A549 (cell line): ENCODE data around the gene RCAN2. TPM values are rescaled to one million over a fixed set of nuclear protein-coding genes. Genes with fewer than 3 reads are reported as not detected.

Source experiments
- ATAC-seq, 2 experiments: fragments of 200-7000 bp in 1 of 2; fragments of >200 bp in 1 of 2; cut with Nextera tagmentation in 1 of 2; cut with Tn5 transposase in 1 of 2; 3 replicates each; pipeline versions ENCODE4 v1.8.0 to v1.9.1; 2018 to 2020; ENCODE audit warnings: mild to moderate bottlenecking in 1 of 2, moderate library complexity in 1 of 2
- CTCF ChIA-PET: fragments of 300-600 bp; sonication (Branson Sonifier 250); formaldehyde crosslinking; extraction: SDS; loops from one replicate; lab custom pipeline; 2021; ENCODE audit warnings: antibody characterized with exemption, inconsistent platforms; lab: Yijun Ruan, JAX
- POLR2A ChIA-PET: fragments of 350-600 bp; formaldehyde crosslinking; extraction: SDS; loops from one replicate; lab custom pipeline; 2021; ENCODE audit warnings: antibody characterized with exemption, inconsistent platforms; lab: Yijun Ruan, JAX
- DNase-seq, 2 experiments: peaks; one replicate each; pipeline versions ENCODE4 v3.0.0 to v3.0.0-alpha.2; 2011 to 2016; ENCODE audit warnings: low read depth in 1 of 2, low spot score in 1 of 2
- FAIRE-seq: peaks from 2 replicates; lab custom pipeline; 2011; peaks lifted over from hg19 to GRCh38; lab: Jason Lieb, UNC
- H3K27ac ChIP-seq, 2 experiments: fragments of >200 bp; sonication (Bioruptor Twin); formaldehyde crosslinking; 3 replicates each; pipeline ENCODE4 v1.5.1; 2016 to 2017
- H3K4me1 ChIP-seq: fragments of >200 bp; sonication (Bioruptor Twin); formaldehyde crosslinking; 3 replicates; pipeline ENCODE4 v1.6.1; 2016
- H3K4me2 ChIP-seq: fragments of >200 bp; sonication (Bioruptor Twin); formaldehyde crosslinking; 3 replicates; pipeline ENCODE4 v1.6.1; 2016
- H3K4me3 ChIP-seq: fragments of >200 bp; sonication (Bioruptor Twin); formaldehyde crosslinking; 3 replicates; pipeline ENCODE4 v1.5.1; 2016
- H3K9me3 ChIP-seq: fragments of >200 bp; sonication (Bioruptor Twin); formaldehyde crosslinking; 3 replicates; pipeline ENCODE4 v1.6.1; 2016
- CBX2 ChIP-seq: fragments of 200-600 bp; sonication (generic); IDR thresholded peaks from 2 replicates; pipeline ENCODE4 v1.6.1; 2016; ENCODE audit warnings: low read depth, mild to moderate bottlenecking, borderline replicate concordance
- CHD2 ChIP-seq: fragments of 150-350 bp; IDR thresholded peaks from 2 replicates; pipeline ENCODE4 v1.6.1; 2014; ENCODE audit warnings: low read length; ENCODE audit not compliant: partially characterized antibody
- EHMT2 ChIP-seq: fragments of 200-600 bp; sonication (generic); IDR thresholded peaks from 2 replicates; pipeline ENCODE4 v1.6.1; 2016; ENCODE audit warnings: antibody characterized with exemption, low read depth, mild to moderate bottlenecking, moderate library complexity
- EP300 ChIP-seq, 2 experiments: fragments of >200 bp; sonication (Bioruptor Twin); formaldehyde crosslinking; IDR thresholded peaks; 2 replicates in 1 of 2; 3 replicates in 1 of 2; pipeline ENCODE4 v1.6.1; 2016 to 2017
- FOSL2 ChIP-seq, 2 experiments: fragments of 450-650 bp in 1 of 2; fragments of >200 bp in 1 of 2; sonication (Bioruptor Twin) in 1 of 2; formaldehyde crosslinking; IDR thresholded peaks; 2 replicates each; pipeline versions ENCODE4 v1.5.0 to v1.6.1; 2016 to 2020; ENCODE audit warnings: mild to moderate bottlenecking in 1 of 2, moderate library complexity in 1 of 2
- HMGXB4 ChIP-seq: fragments of 250-450 bp; sonication (Bioruptor Pico); IDR thresholded peaks from 2 replicates; pipeline ENCODE4 v1.5.0; 2021; ENCODE audit warnings: mild to moderate bottlenecking, moderate library complexity, borderline replicate concordance
- HOXB5 ChIP-seq: fragments of 250-450 bp; sonication (Bioruptor Pico); IDR thresholded peaks from 2 replicates; pipeline ENCODE4 v1.5.0; 2020; ENCODE audit warnings: mild to moderate bottlenecking, moderate library complexity
- JUN ChIP-seq, 2 experiments: fragments of >200 bp; sonication (Bioruptor Twin); formaldehyde crosslinking; IDR thresholded peaks; 2 replicates in 1 of 2; 3 replicates in 1 of 2; pipeline ENCODE4 v1.6.1; 2016 to 2017
- KDM5A ChIP-seq: fragments of 200-600 bp; sonication (generic); IDR thresholded peaks from 2 replicates; pipeline ENCODE4 v1.6.1; 2016; ENCODE audit warnings: antibody characterized with exemption, mild to moderate bottlenecking
- MYC ChIP-seq: IDR thresholded peaks from 2 replicates; pipeline ENCODE4 v1.6.1; 2012; ENCODE audit warnings: mild to moderate bottlenecking, inconsistent platforms, low read length, improper control_type of control experiment, borderline replicate concordance
- NR3C1 ChIP-seq: fragments of >200 bp; sonication (Bioruptor Twin); formaldehyde crosslinking; IDR thresholded peaks from 3 replicates; pipeline ENCODE4 v1.6.1; 2017
- PBX3 ChIP-seq: IDR thresholded peaks from 2 replicates; pipeline ENCODE4 v1.6.1; 2012
- RAD21 ChIP-seq, 2 experiments: fragments of >200 bp in 1 of 2; sonication (Bioruptor Twin) in 1 of 2; formaldehyde crosslinking in 1 of 2; IDR thresholded peaks in 1 of 2; conservative IDR thresholded peaks in 1 of 2; 2 replicates in 1 of 2; 3 replicates in 1 of 2; pipeline ENCODE4 v1.6.1; 2012 to 2018; ENCODE audit warnings: inconsistent platforms in 1 of 2
- RARB ChIP-seq: fragments of 250-450 bp; sonication (Bioruptor Pico); IDR thresholded peaks from 2 replicates; pipeline ENCODE4 v1.8.0; 2021; ENCODE audit warnings: mild to moderate bottlenecking, moderate library complexity
- RFX5 ChIP-seq: fragments of 450-650 bp; IDR thresholded peaks from 2 replicates; pipeline ENCODE4 v1.7.1; 2014; ENCODE audit warnings: antibody characterized with exemption, mild to moderate bottlenecking, moderate library complexity
- TFCP2L1 ChIP-seq: fragments of 250-450 bp; sonication (Bioruptor Pico); IDR thresholded peaks from 2 replicates; pipeline ENCODE4 v1.5.0; 2021; ENCODE audit warnings: mild to moderate bottlenecking
- TP53 ChIP-seq: fragments of 250-450 bp; sonication (Bioruptor Pico); IDR thresholded peaks from 2 replicates; pipeline ENCODE4 v1.5.0; 2021; ENCODE audit warnings: mild to moderate bottlenecking, moderate library complexity
- ZSCAN20 ChIP-seq: fragments of 250-450 bp; sonication (Bioruptor Pico); IDR thresholded peaks from 2 replicates; pipeline ENCODE4 v1.8.0; 2022; ENCODE audit warnings: mild to moderate bottlenecking, moderate library complexity
- WGBS: methylation state at CpG from one replicate; pipeline ENCODE4 v1.1.6; 2017; ENCODE audit errors: missing lambda C conversion rate; 5-methylcytosine and 5-hydroxymethylcytosine counted together
- polyA plus RNA-seq, 4 experiments: library from polyadenylated mRNA; depleted of rRNA in 3 of 4; stranded (reverse); fragments of >200 nt; fragmentation: RNase III in 1 of 4; extraction: RNeasy Plus Mini Kit Qiagen cat#74134 plus additional on column Dnase treatment in 1 of 4; gene quantifications; 2 replicates in 3 of 4; 3 replicates in 1 of 4; pipeline ENCODE4 v1.2.3, GENCODE V29; 2011 to 2017
- TF ChIP-seq, protein P1 (sequence below): fragments of >200 bp; sonication (Bioruptor Twin); formaldehyde crosslinking; IDR thresholded peaks from 3 replicates; pipeline ENCODE4 v1.6.1; 2016

The RCAN2 gene
- polyA plus RNA-seq, 2 of the 4 experiments (the other 2 are of a cell fraction): not detected

GRCh38 chr6:46473881-46474280, 17.4 kb downstream of the RCAN2 start:
- H3K9me3 ChIP-seq: no peaks in the 10 kb centered on the region
- ATAC-seq (no peak), DNase-seq (no peak), FAIRE-seq (no peak)
- no peak overlapping the region for H3K4me2 ChIP-seq
- no peak overlapping the region for H3K4me3 ChIP-seq
- ChIA-PET CTCF (interaction anchor here (1.3 kb wide), 1 partner anchor 37 kb away, joined by 3 read pairs; no protein-coding TSS in a partner anchor), POLR2A (no interaction called here)
- TF ChIP-seq EP300 (IDR thresholded peaks at IDR 0.05) (no peak), FOSL2 (IDR thresholded peaks at IDR 0.05) (no peak), FOSL2 (CRISPR knock-in tag; IDR thresholded peaks at IDR 0.05) (no peak), MYC (no peak)
- no peaks in the 10 kb centered on the region for H3K4me1 ChIP-seq
- no peak overlapping the region for H3K27ac ChIP-seq

DNA sequence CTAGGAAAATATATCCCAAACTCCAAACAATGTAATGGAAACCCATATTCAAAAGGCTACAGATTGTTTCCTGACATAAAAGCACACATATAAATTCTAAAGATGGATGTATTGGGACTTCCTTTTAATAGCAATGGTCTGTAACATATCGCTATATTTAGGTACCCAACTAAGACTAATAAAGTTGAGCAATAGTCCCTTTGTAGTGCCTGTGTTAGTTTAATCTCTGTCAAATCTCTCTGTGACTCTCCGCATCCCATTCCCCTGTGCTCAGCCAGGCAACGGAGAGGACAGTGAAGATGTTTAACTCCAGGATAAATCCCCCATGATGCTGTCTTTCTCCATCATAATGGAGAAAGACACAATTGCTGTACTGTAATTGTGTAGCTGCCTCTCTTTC, 19.0 kb downstream of the RCAN2 start:
- Histone ChIP-seq H3K4me3 (no peak overlapping the region), H3K27ac (no peak overlapping the region), H3K4me2 (no peak overlapping the region), H3K9me3 (no peaks in the 10 kb centered on the region), H3K4me1 (no peaks in the 10 kb centered on the region)
- FAIRE-seq (no peak), DNase-seq (no peak), ATAC-seq (no peak)
- CTCF ChIA-PET: interaction anchor here (0.6 to 0.7 kb wide), 2 partner anchors 22 to 52 kb away, joined by 3 read pairs; no protein-coding TSS in a partner anchor
- no peak for TF ChIP-seq ZSCAN20 (CRISPR knock-in tag)
- no peak for TF ChIP-seq CBX2
- no peak for TF ChIP-seq TFCP2L1 (CRISPR knock-in tag)
- WGBS: 53% methylated on average over 3 of the region's 3 CpGs
- POLR2A ChIA-PET: no interaction called here

- DNase-seq: no peak
- ChIA-PET POLR2A (no interaction called here), CTCF (no interaction called here)
- no peaks in the 10 kb centered on the region for H3K4me1 ChIP-seq
- no peak overlapping the region for H3K4me2 ChIP-seq
- H3K4me3 ChIP-seq: no peak overlapping the region
- no peaks in the 10 kb centered on the region for H3K9me3 ChIP-seq
- FAIRE-seq: no peak
- no peak for TF ChIP-seq CHD2
- no peak for TF ChIP-seq RARB (CRISPR knock-in tag)
- TF ChIP-seq MYC: no peak
- TF ChIP-seq JUN (IDR thresholded peaks at IDR 0.05): no peak
- TF ChIP-seq TP53 (CRISPR knock-in tag): no peak
- TF ChIP-seq PBX3: no peak
- no peak for TF ChIP-seq FOSL2 (IDR thresholded peaks at IDR 0.05)
- TF ChIP-seq FOSL2 (CRISPR knock-in tag; IDR thresholded peaks at IDR 0.05): no peak
- no peak for TF ChIP-seq KDM5A
- TF ChIP-seq HOXB5 (CRISPR knock-in tag): no peak
- TF ChIP-seq RAD21 (conservative IDR thresholded peaks at IDR 0.05 in 1 of 2, IDR thresholded peaks at IDR 0.05 in 1 of 2): no peak
- TF ChIP-seq, protein P1, sequence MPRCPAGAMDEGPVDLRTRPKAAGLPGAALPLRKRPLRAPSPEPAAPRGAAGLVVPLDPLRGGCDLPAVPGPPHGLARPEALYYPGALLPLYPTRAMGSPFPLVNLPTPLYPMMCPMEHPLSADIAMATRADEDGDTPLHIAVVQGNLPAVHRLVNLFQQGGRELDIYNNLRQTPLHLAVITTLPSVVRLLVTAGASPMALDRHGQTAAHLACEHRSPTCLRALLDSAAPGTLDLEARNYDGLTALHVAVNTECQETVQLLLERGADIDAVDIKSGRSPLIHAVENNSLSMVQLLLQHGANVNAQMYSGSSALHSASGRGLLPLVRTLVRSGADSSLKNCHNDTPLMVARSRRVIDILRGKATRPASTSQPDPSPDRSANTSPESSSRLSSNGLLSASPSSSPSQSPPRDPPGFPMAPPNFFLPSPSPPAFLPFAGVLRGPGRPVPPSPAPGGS: no peak
- TF ChIP-seq NR3C1: no peak
- TF ChIP-seq HMGXB4 (CRISPR knock-in tag): no peak
- no peak for TF ChIP-seq ZSCAN20 (CRISPR knock-in tag)
- TF ChIP-seq RFX5: no peak
- TF ChIP-seq EHMT2: no peak
- 42% methylated on average over 2 of the region's 2 CpGs for WGBS
- ATAC-seq: no peak
- no peak overlapping the region for H3K27ac ChIP-seq
Observed at GRCh38 chr6:46469021-46469420, 22.2 kb downstream of the RCAN2 start.
